GM21723 (cell line): ENCODE data around the gene TGM6.
"Not testable (repeated sequence)": the region's sequence is repeated elsewhere in the genome, so short reads cannot be mapped to it uniquely, and the experiment has no call there.

ENCODE experiments used
- ATAC-seq: cut with Tn5 transposase; IDR thresholded peaks from one replicate; pipeline ENCODE4 v1.9.1; 2021; ENCODE audit warnings: mild to moderate bottlenecking, moderate library complexity; ENCODE audit not compliant: unreplicated experiment

TGM6 gene

GRCh38 chr20:2397091-2397490, 16.4 kb downstream of the TGM6 start:
- no peak for ATAC-seq

DNA sequence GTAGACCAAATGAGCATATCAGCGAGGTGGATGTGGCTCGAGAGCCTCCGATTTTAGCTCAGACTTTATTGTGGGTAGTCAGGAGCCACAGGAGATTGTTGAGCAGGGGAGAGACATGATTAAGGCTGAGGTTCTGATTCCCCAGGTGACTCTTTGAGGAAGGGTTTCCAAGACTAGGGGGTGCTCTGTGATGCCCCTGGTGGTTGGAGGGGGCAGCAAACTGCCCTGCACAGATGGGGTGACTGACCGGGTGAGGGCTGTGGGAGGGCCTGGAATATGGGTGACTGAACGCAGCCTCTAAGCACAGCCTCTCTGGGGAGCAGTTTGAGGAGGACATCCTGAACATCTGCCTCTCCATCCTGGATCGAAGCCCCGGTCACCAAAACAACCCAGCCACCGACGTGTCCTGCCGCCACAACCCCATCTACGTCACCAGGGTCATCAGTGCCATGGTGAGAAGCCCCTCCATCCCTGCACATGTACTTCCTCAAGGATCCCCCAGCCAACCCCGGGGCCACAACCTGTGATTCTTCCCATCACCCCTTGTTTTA, 17.0 kb downstream of the TGM6 start:
- ATAC-seq: no peak

GRCh38 chr20:2398449-2398848, 17.7 kb downstream of the TGM6 start:
- no peak for ATAC-seq

DNA sequence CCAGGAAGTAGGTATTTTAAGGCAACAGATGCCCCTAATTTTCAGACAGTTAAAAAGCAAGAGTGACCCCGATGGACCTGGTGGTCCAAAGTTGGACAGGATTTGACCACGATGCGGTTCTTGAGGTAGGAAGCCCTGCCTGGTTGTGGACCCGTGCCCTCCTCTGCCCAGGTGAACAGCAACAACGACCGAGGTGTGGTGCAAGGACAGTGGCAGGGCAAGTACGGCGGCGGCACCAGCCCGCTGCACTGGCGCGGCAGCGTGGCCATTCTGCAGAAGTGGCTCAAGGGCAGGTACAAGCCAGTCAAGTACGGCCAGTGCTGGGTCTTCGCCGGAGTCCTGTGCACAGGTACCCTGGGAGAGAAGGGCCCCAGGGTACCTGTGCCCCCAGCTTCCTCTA, 18.7 kb downstream of the TGM6 start:
- no peak for ATAC-seq

- no peak for ATAC-seq
Measured at GRCh38 chr20:2400290-2400689, 19.6 kb downstream of the TGM6 start.

DNA sequence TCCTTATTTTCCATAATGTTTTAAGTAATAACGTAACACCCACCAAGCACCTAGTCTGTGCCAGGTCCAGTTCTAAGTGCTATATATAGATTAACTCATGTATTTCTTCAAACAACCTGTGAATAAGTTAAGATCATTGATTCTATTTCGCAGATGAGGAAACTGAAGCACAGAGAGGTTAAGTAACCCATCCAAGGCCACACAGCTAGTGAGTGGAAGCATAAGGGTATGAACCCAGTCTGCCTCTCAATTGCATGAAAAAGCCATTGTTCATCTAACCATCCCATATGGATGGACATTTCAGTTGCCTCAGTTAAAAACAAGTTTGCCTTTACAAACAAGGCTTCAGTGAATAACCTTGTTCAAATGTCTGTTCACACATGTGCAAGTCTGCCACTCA, 20.8 kb downstream of the TGM6 start:
- no peak for ATAC-seq

DNA sequence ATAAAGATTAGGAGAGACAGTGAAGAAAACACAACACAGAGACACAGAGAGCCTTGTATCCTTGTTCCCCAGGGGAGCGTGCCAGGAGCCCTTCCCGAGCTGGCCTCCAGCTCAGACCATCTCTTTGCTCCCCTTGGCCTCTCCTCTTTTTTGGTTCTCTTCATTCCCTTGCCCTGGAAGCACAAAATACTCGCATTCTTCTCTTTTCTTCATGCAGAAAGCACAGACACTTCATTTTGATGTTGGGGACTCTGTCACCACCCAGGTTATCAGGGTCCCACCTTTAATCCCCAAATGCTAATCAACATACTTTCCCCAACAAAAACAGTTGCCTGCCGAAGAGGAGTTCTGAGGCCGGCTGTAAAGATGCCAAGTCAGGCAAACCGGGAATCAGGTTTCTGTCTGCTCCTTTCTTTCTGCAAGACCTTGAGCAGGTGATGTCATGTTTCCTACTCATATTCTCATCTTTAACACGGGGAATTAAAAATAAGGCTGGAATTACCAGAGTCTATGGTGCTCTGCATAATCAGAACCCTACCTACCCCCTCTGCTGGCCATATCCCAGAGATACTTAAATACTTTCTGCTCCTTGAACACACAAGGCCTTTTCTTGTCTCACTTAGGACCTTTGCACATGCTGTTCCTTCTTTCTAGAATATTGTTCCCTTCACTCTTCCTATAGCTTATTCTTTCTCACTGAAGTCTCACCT, 21.7 kb downstream of the TGM6 start:
- ATAC-seq: no peak

DNA sequence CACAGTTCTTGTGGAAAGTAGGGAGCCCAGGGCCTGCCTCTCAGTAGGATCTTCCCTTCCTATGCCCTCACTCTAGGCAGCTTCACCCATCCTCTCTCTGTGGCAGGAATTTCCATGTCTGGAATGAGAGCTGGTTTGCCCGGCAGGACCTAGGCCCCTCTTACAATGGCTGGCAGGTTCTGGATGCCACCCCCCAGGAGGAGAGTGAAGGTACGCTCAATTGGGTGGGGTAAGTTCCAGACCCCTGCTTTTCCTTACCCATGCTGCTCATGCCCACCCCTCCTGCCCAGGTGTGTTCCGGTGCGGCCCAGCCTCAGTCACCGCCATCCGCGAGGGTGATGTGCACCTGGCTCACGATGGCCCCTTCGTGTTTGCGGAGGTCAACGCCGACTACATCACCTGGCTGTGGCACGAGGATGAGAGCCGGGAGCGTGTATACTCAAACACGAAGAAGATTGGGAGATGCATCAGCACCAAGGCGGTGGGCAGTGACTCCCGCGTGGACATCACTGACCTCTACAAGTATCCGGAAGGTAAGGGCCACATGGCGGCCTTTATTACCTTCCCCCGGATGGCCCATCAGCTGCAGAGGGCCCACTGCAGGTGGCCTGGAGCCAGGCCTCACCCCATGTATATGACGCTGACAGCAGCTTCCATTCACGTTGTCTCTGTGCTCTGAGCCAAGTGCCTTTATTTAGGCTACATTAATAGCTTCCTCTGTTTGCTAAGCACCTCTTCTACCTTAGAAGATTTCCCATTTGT, 22.8 kb downstream of the TGM6 start:
- ATAC-seq: no peak

DNA sequence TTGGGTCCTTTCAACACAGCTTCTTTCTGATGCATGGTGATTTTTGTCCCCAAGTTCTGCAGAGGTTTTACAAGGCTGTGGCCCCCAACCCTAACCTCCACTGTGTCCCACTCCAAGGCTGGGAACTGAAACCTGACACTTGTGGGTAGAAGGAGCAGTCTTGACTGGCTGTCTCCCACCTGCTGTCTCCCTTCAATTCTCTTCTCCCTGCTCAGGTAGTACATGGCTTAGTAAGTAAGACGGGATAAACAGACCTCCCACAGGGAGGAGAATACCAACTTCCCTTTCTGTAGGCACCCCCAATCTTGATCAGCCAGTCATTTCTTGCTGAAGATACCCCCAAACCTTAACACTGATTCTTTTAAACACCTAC, 25.0 kb downstream of the TGM6 start:
- ATAC-seq: no peak

- not testable (repeated sequence) for ATAC-seq
Measured at GRCh38 chr20:2407355-2407754, 26.7 kb downstream of the TGM6 start.

- no peak for ATAC-seq
Measured at GRCh38 chr20:2408111-2408510, 27.4 kb downstream of the TGM6 start.

DNA sequence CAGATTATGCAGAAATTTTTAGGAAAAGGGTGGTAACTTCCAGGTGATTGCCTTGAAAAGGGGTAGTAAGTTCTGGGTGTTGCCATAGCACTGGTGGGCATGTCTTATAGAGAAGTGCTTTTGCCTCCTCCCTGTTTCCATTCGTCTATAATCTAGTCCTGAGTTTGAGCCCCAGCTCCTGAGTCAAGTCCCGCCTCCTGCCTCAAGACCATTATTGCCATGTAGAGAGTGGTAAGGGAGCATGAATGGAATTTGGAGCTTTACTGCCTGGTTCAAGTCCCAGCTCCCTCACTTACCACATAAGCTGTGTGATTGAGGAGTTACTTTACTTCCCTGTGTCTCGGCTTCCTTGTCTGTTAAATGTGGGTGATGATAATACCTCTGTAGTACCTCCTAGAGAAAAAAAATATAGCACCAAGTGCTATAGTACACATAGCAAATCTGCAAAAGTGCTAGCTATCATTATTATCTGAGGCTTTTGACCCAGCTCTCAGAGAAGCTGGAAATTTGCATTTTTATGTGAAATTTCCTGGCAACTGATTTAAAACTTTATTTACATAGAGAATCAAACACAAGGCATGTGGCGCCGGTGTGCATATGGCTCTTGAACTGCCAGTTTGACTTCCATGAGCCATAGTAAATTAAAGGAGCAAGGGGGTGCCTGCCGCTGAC, 36.0 kb downstream of the TGM6 start:
- ATAC-seq: no peak

GRCh38 chr20:2417213-2417541, 36.5 kb downstream of the TGM6 start:
- no peak for ATAC-seq

DNA sequence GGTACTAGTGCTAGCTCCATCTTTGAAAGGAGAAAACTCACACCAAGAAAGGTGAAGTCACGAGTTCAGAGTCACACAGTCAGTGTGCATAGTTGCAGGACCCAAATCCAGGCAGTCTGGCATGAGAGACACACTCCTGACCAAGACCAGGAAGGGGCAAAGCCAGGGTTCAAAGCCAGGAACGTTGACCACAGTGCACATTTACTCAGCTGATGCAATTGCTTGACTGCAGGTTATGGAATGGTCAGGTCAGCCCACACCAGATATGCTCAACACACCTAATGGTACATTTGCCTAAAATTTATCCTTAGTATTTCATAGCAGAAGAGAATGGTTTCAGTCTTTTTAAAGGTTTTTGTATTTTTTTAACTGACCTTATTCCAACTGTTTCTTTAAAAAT, 37.7 kb downstream of the TGM6 start:
- no peak for ATAC-seq

GRCh38 chr20:2420510-2420909, 39.8 kb downstream of the TGM6 start:
- no peak for ATAC-seq

GRCh38 chr20:2421247-2421646, 40.5 kb downstream of the TGM6 start:
- no peak for ATAC-seq

DNA sequence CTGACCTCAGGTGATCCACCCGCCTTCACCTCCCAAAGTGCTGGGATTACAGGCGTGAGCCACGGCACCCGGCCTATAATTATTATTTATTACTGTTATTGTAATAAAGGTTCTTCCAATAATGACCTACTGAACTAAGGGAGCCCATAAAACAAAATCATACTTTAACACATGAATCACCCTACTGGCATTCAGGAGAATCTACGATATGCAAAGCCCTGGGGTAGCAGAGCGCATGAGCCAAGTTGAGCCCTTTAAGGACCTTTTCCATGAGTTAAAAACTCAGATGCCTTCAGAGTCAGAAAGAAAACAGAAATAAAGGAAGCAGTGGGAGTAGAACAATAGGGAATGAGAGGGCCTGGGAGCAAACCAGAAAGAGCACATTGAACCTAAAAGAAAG, 48.4 kb downstream of the TGM6 start:
- ATAC-seq: no peak

GRCh38 chr20:2430538-2430937, 49.8 kb downstream of the TGM6 start:
- ATAC-seq: no peak

DNA sequence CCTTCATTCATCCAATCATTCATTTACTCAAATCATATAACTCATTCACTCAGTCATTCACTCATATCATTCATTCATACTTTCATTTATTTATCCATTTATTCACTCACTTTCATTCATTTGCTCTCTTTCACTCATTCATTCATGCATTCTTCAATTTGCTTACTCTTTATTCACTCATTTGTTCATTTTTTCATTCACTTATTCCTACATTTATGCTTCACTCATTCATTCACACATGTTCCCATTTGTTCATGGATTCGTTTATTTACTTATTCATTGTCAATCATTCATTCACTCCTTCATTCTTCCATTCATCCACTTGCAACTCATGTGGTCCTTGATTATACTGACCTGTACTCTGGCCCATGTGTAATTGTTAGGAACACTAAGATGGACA, 50.5 kb downstream of the TGM6 start:
- ATAC-seq: no peak

GRCh38 chr20:2446845-2447244, 66.1 kb downstream of the TGM6 start:
- no peak for ATAC-seq

- ATAC-seq: no peak
Measured at GRCh38 chr20:2449386-2449785, 68.7 kb downstream of the TGM6 start.

GRCh38 chr20:2451422-2451821, 70.7 kb downstream of the TGM6 start:
- no peak for ATAC-seq
